ENCODE data around the gene TC2N. TPM values are rescaled to one million over a fixed set of nuclear protein-coding genes. Genes with fewer than 3 reads are reported as not detected.

TC2N gene
- total RNA-seq, 1 donor from 2014 or later = 50.3 TPM

DNA sequence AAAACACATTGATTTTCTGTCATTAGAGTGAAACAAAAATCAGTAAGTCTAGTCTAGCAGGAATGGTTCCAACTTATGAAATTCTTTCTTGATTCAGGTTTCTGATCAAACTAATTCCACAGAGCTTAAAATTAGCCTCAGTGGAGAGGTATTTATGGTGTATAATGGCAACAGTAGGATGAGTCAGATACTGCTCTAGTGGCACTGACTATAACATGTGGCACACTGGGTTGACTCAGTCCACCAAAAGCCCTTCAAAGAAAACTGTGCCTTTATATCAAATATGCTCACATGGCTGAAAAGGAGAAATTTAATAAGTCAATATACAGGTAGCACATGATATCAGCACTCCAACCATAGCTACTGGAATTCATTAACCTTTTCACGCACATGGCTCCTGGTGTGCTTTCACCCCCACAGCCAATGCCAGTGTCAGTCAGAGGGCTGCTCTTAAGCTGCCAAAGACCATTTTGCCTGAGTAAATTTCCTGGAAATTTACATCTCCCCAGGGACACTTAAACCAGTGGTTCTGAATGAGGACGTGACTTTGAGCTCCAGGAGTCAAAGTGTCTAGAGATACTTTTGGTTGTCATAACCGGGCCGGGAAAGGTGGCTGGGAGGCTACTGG lies 113.7 kb downstream of the TC2N start:
- H3K36me3 ChIP-seq = no peaks in the 10 kb centered on the region
- H3K27ac ChIP-seq = no peak overlapping the region
- no peak for TF ChIP-seq POLR2A (IDR thresholded peaks at IDR 0.05)
- no peak for TF ChIP-seq POLR2AphosphoS5 (IDR thresholded peaks at IDR 0.05; ENCODE audit: insufficient read depth in 1 of 2, low read depth in 1 of 2)
- no peak for TF ChIP-seq CTCF (IDR thresholded peaks at IDR 0.05)
- intact Hi-C loops (cut with DNase I) = no loop called here
- DNase-seq (ENCODE audit: extremely low spot score in 2 of 2) = no peak
- H3K4me1 ChIP-seq = no peaks in the 10 kb centered on the region
- no peak overlapping the region for H3K4me3 ChIP-seq
- H3K9me3 ChIP-seq = no peaks in the 10 kb centered on the region
- H3K27me3 ChIP-seq = no peaks in the 10 kb centered on the region

GRCh38 chr14:91752961-91753360 lies 114.4 kb downstream of the TC2N start:
- Histone ChIP-seq H3K4me1 (no peaks in the 10 kb centered on the region), H3K4me3 (no peak overlapping the region), H3K9me3 (no peaks in the 10 kb centered on the region), H3K27me3 (no peaks in the 10 kb centered on the region), H3K36me3 (no peaks in the 10 kb centered on the region), H3K27ac (no peak overlapping the region)
- TF ChIP-seq CTCF (IDR thresholded peaks at IDR 0.05) (no peak), POLR2AphosphoS5 (IDR thresholded peaks at IDR 0.05; ENCODE audit: insufficient read depth in 1 of 2, low read depth in 1 of 2) (no peak), POLR2A (IDR thresholded peaks at IDR 0.05) (no peak)
- no peak for DNase-seq (ENCODE audit: extremely low spot score in 2 of 2)
- intact Hi-C loops (cut with DNase I) = no loop called here

- intact Hi-C loops (cut with DNase I) = no loop called here
- TF ChIP-seq POLR2AphosphoS5 (IDR thresholded peaks at IDR 0.05; ENCODE audit: insufficient read depth in 1 of 2, low read depth in 1 of 2) = no peak
- TF ChIP-seq CTCF (IDR thresholded peaks at IDR 0.05) = no peak
- TF ChIP-seq POLR2A (IDR thresholded peaks at IDR 0.05) = no peak
Observed at GRCh38 chr14:91751719-91752118, 115.6 kb downstream of the TC2N start.

DNA sequence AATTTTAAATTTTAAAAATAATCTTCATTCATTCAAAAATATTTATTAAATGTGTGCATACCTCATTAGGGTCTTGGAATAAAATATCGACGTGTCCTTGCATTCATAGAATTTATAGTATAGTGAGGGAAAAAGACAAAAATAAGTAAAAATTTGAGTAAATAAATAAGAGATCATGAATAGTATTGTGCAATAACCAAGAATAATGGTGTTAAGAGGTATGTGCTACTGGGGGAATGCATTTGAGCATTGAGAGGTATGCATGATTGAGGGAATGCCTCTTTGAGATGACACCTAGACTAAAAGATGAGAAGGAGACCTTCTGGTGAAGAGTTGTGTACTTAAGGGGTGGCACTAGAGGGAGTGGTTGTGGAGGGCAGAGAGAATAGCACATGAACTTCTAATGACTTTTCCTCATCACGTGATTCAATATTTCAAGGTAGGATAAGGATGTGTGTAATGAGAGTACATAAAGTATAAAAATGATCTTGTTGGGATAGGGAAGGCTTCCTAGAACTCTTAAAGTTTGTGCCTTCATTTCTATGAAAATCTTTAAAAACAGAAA lies 116.6 kb downstream of the TC2N start:
- TF ChIP-seq POLR2AphosphoS5 (IDR thresholded peaks at IDR 0.05; ENCODE audit: insufficient read depth in 1 of 2, low read depth in 1 of 2) = no peak
- Histone ChIP-seq H3K27ac (no peak overlapping the region), H3K4me1 (no peaks in the 10 kb centered on the region), H3K9me3 (no peaks in the 10 kb centered on the region), H3K4me3 (no peak overlapping the region), H3K27me3 (no peaks in the 10 kb centered on the region), H3K36me3 (no peaks in the 10 kb centered on the region)
- DNase-seq (ENCODE audit: extremely low spot score in 2 of 2) = no peak
- intact Hi-C loops (cut with DNase I) = no loop called here

More at GRCh38 chr14:91751719-91752118, 115.6 kb downstream of the TC2N start:
- Histone ChIP-seq H3K27me3 (no peaks in the 10 kb centered on the region), H3K9me3 (no peaks in the 10 kb centered on the region), H3K36me3 (no peaks in the 10 kb centered on the region), H3K4me3 (no peak overlapping the region), H3K4me1 (no peaks in the 10 kb centered on the region), H3K27ac (no peak overlapping the region)
- no peak for DNase-seq (ENCODE audit: extremely low spot score in 2 of 2)

GRCh38 chr14:91749868-91750267 lies 117.5 kb downstream of the TC2N start:
- TF ChIP-seq POLR2A (IDR thresholded peaks at IDR 0.05) (no peak), POLR2AphosphoS5 (IDR thresholded peaks at IDR 0.05; ENCODE audit: insufficient read depth in 1 of 2, low read depth in 1 of 2) (no peak), CTCF (IDR thresholded peaks at IDR 0.05) (no peak)
- no peaks in the 10 kb centered on the region for H3K27me3 ChIP-seq
- intact Hi-C loops (cut with DNase I) = no loop called here

More at GRCh38 chr14:91749868-91750267, 117.5 kb downstream of the TC2N start:
- H3K9me3 ChIP-seq = no peaks in the 10 kb centered on the region
- no peaks in the 10 kb centered on the region for H3K36me3 ChIP-seq
- H3K4me3 ChIP-seq = no peak overlapping the region
- no peaks in the 10 kb centered on the region for H3K4me1 ChIP-seq
- no peak overlapping the region for H3K27ac ChIP-seq
- DNase-seq (ENCODE audit: extremely low spot score in 2 of 2) = no peak
